NB4 (cell line): ENCODE data around the gene UTF1.

Source experiments
- CTCF ChIP-seq: IDR thresholded peaks from one replicate; pipeline ENCODE4 v1.5.1; 2012; ENCODE audit warnings: low read depth, low read length
- MAX ChIP-seq: IDR thresholded peaks from 2 replicates; pipeline ENCODE4 v1.6.1; 2011; ENCODE audit warnings: low read depth, low read length
- MYC ChIP-seq: IDR thresholded peaks from 2 replicates; pipeline ENCODE4 v1.6.1; 2011; ENCODE audit warnings: low read depth, low read length
- POLR2A ChIP-seq: IDR thresholded peaks from 2 replicates; pipeline ENCODE4 v1.6.1; 2011; ENCODE audit warnings: mild to moderate bottlenecking; ENCODE audit not compliant: insufficient read length; ENCODE audit errors: extremely low read depth

- no peak for TF ChIP-seq POLR2A
- peak; percentile 43 for TF ChIP-seq MAX
- TF ChIP-seq CTCF, result no peak
- TF ChIP-seq MYC, result 0 out of 2 replicates have a peak, but pooled peaks have one; percentile 28
Measured at GRCh38 chr10:133235932-133236331, 5.9 kb downstream of the UTF1 start.
